GM19035 (cell line): Measurements from ENCODE around the gene PTCD1.
A peak's percentile ranks its signal among the peaks of the same experiment; 100 is the strongest.

Experiments
- ATAC-seq: cut with Tn5 transposase; IDR thresholded peaks from one replicate; pipeline ENCODE4 v1.9.1; 2021; ENCODE audit not compliant: unreplicated experiment

Gene PTCD1, protein sequence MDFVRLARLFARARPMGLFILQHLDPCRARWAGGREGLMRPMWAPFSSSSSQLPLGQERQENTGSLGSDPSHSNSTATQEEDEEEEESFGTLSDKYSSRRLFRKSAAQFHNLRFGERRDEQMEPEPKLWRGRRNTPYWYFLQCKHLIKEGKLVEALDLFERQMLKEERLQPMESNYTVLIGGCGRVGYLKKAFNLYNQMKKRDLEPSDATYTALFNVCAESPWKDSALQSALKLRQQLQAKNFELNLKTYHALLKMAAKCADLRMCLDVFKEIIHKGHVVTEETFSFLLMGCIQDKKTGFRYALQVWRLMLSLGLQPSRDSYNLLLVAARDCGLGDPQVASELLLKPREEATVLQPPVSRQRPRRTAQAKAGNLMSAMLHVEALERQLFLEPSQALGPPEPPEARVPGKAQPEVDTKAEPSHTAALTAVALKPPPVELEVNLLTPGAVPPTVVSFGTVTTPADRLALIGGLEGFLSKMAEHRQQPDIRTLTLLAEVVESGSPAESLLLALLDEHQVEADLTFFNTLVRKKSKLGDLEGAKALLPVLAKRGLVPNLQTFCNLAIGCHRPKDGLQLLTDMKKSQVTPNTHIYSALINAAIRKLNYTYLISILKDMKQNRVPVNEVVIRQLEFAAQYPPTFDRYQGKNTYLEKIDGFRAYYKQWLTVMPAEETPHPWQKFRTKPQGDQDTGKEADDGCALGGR

DNA sequence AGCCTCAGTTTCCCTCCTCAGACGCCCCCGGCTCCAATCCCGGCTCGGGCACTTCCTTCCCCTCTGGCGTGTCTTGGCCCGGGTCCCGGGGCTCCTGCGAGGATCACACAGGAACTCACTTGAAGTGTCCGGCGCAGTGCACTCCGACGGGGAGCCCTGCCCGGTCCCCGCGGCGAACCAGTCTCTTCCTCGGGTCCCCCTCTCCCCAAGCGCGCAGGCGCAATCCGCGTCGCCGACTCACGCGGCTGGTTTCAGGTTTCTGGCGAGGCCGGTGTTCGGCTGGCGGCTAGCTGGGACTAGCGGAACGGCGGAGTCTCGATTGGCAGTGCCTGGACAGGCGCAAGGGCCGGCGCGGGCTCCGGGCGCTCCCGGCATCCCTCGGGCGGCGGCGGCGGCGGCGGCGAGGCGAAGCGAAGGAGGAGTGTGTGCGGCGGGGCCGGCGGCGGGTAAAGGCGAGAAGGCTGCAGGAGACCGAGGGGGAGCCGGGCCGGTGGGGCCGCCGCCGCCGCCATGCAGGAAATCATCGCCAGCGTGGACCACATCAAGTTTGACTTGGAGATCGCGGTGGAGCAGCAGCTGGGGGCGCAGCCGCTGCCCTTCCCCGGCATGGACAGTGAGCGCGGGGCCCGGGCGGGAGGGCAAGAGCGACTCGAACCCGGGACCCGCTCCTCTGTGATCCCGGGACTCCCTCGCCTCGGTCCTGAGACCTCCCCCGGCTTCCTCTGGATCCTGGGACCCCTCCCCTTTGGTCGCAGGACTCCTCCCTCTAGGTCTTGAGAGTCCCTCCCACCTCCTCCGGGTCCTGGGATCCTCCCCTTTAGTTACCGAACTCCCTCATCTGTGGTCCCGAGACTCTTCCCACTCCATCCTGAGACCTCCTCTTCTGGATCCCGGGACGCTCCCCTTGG lies at the start of gene PTCD1, which contains the start of gene CPSF4:
TSS of gene PTCD1 (minus strand) at position 226 of the 908 bp plus-strand sequence. CDS start 3,556 bp downstream, outside the sequence.
TSS of gene CPSF4 (plus strand) at position 371 of the 908 bp plus-strand sequence. CDS start at position 511, 140 bp downstream.
- peak; percentile 92 for ATAC-seq

DNA sequence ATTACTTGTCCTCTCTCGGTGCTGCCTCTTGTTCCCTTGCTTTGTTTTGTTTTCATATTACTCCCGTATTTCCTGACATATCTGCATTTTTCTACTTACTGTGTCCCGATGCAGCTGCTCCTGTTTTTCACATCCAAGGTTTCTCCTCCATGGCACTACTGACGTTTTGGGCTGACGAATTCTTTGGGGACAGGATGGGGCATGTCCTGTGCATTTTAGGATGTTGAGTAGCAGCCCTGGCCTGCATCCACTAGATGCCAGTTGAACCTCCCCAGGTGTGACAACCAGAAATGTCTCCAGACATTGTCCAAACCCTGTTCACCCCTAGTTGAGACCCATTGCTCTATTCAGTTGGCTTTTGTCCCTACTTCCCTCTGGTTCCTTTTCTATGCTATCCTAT lies 46.5 kb upstream of the PTCD1 start:
- no peak for ATAC-seq

DNA sequence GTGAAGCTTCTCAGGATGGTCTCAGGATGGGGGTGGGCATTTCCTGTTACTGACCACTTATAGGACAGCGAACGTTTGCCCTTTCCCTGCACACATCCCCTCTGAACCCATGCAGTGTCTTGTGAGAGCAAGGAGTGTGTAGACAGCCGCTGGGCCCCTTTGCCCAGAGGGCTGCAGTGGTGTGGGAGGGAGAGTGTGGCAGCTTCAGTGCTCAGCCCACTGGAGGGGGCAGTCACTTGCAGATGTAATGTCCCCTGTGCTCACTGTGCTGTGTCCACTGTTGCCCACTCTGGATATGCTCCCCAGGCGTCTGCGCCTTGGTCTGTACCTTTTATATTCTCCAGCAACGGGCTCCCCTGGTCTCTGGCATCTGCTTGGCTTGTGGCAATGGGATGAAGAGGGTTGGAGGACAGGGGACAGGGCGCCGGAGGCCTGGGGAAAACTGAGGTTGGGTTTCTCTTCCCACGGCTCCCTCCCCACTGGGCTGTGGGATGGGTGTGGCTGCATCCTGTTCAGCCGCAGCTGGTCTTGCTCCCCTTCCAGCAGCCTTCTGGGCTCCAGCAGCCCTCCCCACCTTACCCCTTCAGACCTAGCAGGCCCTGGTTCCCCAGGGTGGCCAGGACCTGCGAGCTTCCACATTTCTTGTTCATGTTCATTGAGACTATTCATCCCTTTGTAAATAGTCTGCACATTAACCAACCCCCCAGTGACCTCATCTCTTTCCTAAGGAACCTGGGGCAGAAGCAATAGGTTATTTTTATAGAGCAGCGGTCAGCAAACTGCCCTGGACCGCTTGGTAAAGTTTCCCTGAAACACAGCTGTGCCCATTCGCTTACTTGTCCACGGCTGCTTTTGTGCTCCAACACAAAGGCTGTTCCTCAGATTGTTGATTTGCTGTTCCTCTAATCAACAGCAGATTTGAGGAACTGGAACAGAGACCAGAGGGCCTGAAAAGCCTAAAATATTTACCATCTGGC lies 40.2 kb upstream of the PTCD1 start:
- ATAC-seq = no peak

DNA sequence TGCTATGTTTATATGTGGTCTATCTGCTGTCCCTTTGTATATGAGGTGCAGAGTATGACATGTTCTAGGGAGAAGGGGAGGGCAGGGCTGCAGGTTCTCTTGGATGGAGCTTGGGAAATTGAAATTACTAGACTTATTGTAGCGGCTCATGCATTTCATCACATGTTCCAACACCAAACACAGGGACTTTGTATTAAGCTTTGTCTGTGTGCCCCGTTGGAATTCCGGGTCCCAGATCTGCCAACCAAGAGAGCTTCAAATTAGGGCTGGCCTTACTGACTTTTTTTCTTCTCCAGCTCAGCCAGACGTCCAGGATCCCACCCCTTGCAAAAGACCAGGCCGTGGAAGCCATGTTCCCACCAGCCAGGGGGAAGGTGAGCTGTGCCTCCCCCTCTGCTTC lies 37.5 kb upstream of the PTCD1 start:
- no peak for ATAC-seq

DNA sequence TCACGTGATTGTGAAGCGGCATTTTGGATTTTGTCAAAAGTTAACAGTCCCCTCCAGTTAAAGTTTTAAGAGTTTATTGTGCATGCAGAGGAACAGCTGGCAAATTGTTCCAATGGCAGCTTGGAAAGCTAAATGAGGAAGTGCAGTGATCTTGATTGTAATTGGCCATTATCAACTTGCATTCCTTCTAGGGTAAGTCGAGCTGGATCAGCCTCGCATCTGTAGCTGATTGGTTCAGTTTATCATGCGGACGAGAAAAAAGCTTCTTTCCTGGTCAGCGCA lies 34.7 kb upstream of the PTCD1 start:
- ATAC-seq = peak; percentile 15

DNA sequence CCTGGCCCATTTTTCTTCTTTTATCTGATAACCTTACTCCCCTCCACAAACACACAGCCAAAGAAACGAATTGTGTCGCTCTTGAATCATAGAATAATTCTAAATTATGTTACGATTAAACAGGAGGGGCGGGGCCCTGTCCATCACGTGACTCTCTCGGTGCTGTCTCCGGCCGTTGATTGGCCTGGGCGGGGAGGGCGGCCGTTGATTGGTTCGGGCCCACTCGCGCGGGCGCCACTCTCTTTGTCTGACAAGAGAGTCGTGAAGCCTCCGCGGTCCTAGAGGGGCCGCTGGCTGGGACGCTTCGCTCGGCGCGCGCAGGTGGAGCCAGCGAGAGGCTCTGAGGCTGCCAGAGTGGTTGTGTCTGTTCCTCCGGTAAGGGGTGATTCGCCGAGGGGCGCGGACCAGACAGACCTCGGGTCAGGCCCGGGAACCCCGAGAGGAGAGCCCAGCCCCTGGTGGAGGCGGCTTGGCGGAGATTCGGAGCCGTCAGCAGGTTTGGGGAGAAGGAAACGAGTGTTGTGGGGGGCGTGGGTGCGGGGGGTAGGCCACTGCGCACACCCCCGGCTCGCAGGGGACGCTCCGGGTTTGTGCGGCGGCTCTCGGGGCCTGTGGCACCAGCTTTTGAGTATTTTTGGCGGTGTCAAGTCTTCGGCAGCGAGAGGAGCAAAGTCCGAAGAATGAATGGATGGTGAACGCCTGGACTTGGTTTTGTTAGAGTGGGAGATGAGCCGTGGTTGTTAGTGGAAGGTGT lies 34.1 kb upstream of the PTCD1 start, which contains the start of gene ZNF789:
TSS of gene ZNF789 (plus strand) at position 330 of the 754 bp plus-strand sequence. CDS start 3,567 bp downstream, outside the sequence.
- peak; percentile 95 for ATAC-seq

DNA sequence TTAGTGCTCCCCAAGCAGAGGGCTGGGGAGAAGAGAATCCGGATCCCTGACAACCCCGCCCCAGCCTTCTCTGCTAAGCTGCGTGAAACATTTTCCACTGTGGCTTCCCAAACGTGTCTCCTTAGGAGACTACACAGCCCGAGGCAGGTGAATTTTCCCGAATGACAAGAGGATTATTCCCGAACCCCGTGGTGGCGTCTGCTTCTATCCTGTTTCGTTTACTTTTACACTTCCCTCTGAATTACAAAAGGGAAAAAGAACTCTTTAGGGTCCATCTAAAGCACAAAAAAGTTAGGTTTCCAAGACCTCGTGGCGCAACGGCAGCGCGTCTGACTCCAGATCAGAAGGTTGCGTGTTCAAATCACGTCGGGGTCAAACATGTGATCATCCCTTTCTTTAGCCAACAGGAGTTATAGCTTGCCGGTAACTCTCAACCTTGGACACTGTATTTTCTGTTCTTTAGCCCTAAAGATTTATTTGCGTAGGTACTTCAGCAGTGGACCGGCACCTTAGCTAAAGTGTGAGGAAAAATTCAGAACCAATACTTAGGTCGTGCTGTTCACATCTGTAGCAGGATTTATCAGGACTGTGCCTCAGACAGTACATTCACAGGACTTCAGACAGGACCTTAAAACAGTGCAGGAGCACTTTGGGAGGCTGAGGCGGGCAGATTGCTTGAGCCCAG lies 30.9 kb upstream of the PTCD1 start:
- ATAC-seq = no peak

DNA sequence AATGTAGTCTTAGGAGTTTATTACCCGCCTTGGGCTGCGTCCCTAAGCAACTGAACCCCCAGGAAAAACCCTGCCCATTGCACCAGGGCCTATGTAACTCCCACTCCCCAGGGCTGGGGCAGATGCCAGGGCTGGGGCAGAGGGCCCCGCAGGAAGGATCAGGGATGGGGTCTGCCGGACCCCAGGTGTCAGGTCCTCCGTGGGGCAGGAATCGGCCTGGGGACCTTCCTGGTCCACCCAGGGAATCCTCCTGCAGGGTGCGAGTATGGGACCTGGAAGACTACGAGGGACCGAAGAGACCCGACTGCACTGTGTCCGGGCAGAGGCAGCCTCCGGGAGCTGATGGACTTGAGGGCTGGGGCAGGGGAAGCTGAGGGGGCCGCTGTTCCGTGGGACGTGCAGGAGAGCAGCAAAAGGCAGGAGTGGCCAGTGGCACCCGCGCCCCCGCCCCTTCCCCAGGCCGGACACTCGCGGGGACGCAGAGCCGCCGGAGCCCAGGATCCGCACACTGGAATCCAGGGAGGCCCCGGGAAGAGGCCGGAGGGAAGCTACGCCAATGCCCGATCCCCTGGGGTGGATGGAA lies 29.8 kb upstream of the PTCD1 start:
- ATAC-seq = no peak

DNA sequence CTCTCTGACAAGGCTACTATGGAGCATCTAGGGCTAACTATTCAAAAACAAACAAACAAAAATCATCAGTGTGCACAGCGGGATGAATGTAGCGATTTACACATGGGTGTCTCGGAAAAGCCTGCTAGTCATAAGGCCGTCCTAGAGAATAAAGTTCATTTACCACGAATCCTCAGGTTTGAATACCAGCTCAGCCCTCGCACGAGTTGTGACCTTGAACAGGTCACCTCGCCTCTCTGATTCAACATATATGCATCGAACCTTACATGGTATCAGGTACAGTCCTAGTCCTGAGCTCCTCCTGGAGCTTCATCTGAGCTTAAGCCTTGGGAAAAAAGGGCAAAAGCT lies 26.8 kb upstream of the PTCD1 start:
- no peak for ATAC-seq

DNA sequence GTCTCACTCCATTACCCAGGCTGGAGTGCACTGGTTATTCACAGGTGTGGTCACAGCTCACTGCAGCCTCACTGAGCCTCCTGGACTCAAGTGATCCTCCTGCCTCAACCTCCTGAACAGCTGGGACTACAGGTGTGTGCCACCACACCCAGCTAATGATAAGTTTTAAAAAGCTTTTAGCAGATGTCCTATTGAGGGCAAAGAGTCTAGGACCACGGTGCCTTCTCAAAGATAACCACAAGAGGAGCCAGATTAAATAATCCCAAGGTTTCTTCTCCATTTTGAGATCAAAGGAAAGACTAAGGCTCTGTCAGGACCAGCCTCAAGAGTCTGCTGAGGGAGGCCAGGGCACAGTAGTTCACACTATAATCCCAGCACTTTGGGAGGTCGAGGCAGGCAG lies 22.6 kb upstream of the PTCD1 start:
- no peak for ATAC-seq

DNA sequence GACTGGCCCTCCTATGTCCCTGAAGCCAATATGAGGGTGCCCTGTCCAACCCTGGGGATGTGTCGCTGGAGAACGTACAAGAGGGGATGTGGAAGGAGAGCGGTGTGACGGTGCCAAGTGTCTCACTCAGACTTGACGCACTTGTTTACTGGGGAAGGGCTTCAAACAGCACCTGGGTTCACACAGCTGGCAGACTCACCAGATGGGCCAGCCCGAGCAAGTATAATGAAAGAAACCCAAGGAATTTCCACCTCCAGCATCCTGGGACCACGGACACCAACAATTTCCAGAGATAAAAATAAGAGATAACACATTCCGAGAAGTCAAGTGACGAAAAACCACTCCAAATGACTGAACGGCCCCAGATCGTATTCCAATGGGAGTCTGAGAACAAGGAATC lies 22.1 kb upstream of the PTCD1 start:
- ATAC-seq = no peak

DNA sequence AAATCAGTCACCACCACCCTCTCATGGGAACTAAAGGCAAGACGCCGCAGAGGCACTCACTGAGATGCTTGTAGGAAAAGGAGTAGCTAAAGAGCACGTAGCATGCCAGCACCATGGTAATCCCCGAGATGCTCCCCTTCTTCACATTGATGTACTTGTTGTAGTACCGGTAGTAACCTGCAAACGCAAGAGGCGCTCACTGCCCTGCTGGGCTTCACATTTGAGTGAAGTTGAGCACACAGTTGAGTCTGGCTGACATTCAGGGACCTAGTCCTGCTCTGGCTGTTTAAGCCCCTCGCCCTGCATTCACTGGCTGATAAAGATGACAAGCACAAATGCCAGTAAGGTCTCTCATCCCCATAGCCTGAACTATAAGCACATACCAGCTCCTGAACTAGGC lies 20.5 kb upstream of the PTCD1 start:
- no peak for ATAC-seq

DNA sequence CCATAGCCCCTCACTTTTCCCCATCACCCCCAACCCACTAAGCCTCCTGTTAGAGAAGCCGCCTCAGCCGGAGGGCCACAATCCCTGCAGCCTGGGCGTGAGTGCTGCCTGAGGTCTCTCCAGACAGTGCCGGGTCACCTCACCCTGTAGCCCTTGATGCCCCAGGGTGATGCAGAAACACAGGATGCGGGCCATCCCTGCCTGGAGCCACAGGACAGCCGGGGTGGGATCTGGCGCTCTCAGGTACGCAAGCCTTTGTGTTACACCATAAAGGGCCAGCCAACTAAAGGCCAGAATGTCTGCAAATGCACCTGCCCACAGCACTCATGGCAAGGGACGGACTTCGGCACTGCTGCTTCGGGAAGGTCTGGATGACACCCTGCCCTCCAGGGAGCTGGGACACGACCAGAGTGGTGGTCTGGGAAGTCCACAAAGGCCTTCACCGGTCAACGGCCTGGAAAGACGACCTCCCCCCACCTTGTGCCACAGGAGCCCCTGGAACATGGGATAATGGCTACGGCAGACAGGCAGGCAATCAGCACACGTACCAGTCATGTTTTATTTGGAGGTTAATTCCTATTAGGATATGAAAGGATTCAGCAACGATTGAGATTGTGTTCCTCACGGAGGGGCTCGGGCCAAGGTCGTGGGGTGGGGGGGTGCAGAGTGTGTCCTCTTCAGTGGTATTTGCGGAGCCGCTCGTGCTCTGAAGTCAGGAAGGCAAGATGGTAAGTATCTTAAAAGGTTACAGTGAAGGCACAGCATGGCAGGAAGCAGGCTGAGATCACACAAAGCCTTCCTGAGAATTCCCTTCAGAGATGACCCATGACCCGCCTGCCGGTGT lies 19.3 kb upstream of the PTCD1 start:
- ATAC-seq = no peak

DNA sequence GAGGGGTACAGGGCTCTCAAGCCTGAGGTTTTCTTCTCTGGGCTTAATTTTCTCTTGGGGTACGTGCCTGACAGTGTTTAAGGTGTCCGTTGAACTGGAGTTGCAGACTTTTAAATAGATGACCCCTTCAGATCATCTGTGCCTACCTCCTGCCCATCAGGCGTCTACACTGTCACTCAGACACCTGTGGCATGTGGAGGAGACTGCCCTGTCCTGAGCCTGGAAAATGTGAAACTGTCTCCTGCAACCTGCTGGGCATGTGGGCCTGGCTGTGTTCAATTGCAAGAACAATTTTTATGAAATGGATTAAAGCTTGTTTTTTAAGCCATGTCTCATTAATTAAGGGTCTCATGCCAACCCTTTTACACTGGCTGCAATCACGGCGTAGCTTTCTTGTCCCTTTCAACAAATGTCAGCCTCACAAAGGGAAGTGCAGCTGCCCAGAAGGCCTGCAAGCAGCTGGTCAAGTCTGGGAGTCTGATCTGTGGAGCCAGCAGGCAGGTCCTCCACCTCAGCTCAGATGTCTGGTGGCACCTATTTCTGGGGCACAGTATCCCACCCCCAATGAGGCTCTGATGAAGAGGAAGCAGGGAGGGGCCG lies 18.6 kb upstream of the PTCD1 start:
- no peak for ATAC-seq

DNA sequence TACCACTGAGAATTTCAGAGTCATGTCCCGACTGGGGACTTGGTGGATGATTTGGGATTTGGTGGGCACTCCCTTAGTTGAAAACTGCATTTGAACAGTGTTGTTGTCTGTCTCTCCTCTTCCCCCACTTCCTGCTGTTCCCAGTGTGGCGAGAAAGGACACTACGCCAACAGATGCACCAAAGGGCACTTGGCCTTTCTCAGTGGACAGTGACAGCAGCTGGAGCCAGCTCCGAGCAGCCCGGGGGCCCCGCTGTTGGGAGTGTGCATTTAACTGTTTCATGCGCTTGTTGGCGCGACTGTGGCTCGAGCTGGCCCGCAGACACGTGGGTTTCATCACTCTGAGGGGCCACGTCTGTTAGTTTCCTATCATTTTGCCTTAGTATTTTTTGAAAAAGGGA lies 17.7 kb upstream of the PTCD1 start:
- no peak for ATAC-seq

DNA sequence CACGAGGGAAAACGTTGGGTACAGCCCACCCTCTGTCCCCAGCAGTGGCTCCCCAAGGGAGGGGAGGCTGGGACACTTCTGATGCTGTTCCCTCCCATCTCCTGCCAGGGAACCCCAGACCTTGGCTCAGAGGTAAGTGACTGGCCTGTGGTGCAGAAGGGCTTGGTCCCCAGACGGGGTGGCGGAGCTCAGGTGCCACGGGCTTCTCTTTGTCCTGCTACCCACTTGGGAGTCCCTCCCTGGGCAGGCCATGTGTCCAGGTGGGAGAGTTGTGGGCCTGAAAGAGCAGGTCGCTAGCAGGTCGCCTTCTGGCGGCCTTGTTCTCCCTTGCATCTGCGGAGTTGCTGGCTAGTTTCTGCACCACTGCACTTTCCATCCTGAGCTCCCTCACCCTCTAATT lies 17.3 kb upstream of the PTCD1 start:
- ATAC-seq = no peak

DNA sequence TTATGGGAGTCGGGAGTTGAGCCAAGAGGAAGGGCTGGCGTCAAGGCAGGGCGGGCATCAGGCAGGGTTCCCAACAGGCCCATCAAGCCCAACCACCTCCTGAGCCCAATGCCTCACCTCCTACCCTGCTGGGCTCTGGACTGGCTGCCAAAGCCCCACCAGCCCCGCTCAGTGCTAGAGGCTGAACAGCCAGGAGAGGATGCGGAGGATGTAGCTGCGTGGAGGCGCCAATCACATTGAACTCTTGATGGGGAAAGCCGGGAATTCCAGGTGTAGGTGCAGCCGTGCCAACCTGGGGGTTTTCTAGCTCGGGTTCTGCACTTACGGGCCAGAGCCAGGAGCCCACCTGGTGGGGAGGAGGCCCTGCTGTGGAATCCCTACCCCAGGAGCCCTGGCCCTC lies 14.5 kb upstream of the PTCD1 start:
- ATAC-seq = no peak
